Measurements from ENCODE around the gene PLIN3.

The PLIN3 gene

DNA sequence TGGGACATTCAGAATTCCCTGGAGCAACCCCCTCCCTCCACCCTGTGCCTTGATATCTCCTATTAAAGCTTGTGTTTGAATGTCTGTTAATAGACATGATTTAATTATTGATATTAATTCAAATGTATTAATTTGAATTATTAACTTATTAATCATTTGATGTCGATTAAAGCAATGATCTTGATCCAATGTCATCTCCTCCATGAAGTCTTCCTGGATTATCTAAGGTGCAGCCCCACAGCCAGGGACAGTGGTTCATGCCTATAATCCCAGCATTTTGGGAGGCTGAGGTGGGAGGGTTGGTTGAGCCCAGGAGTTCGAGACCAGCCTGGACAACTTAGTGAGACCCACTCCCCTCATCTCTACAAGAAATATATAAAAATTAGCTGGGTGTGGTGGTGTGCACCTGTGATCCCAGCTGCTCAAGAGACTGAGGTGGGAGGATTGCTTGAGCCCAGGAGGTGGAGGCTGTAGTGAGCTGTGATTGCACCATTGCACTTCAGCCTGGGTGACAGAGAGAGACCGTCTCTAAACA, 66.3 kb downstream of the PLIN3 start:
- no peak for TF ChIP-seq CSDC2 (CRISPR knock-in tag; IDR thresholded peaks at IDR 0.05)
- TF ChIP-seq, protein P1, sequence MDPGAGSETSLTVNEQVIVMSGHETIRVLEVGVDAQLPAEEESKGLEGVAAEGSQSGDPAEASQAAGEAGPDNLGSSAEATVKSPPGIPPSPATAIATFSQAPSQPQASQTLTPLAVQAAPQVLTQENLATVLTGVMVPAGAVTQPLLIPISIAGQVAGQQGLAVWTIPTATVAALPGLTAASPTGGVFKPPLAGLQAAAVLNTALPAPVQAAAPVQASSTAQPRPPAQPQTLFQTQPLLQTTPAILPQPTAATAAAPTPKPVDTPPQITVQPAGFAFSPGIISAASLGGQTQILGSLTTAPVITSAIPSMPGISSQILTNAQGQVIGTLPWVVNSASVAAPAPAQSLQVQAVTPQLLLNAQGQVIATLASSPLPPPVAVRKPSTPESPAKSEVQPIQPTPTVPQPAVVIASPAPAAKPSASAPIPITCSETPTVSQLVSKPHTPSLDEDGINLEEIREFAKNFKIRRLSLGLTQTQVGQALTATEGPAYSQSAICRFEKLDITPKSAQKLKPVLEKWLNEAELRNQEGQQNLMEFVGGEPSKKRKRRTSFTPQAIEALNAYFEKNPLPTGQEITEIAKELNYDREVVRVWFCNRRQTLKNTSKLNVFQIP (CRISPR knock-in tag; IDR thresholded peaks at IDR 0.05; ENCODE audit: borderline replicate concordance, low read depth) = no peak
- no peak for TF ChIP-seq ZNF8 (CRISPR knock-in tag; IDR thresholded peaks at IDR 0.05)
- no peak for TF ChIP-seq SNAI2 (CRISPR knock-in tag; IDR thresholded peaks at IDR 0.05)
- TF ChIP-seq, protein P2, sequence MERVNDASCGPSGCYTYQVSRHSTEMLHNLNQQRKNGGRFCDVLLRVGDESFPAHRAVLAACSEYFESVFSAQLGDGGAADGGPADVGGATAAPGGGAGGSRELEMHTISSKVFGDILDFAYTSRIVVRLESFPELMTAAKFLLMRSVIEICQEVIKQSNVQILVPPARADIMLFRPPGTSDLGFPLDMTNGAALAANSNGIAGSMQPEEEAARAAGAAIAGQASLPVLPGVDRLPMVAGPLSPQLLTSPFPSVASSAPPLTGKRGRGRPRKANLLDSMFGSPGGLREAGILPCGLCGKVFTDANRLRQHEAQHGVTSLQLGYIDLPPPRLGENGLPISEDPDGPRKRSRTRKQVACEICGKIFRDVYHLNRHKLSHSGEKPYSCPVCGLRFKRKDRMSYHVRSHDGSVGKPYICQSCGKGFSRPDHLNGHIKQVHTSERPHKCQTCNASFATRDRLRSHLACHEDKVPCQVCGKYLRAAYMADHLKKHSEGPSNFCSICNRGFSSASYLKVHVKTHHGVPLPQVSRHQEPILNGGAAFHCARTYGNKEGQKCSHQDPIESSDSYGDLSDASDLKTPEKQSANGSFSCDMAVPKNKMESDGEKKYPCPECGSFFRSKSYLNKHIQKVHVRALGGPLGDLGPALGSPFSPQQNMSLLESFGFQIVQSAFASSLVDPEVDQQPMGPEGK (CRISPR knock-in tag; IDR thresholded peaks at IDR 0.05; ENCODE audit: borderline replicate concordance) = no peak
- no peak for TF ChIP-seq OSR1 (CRISPR knock-in tag; IDR thresholded peaks at IDR 0.05)
- TF ChIP-seq, protein P3, sequence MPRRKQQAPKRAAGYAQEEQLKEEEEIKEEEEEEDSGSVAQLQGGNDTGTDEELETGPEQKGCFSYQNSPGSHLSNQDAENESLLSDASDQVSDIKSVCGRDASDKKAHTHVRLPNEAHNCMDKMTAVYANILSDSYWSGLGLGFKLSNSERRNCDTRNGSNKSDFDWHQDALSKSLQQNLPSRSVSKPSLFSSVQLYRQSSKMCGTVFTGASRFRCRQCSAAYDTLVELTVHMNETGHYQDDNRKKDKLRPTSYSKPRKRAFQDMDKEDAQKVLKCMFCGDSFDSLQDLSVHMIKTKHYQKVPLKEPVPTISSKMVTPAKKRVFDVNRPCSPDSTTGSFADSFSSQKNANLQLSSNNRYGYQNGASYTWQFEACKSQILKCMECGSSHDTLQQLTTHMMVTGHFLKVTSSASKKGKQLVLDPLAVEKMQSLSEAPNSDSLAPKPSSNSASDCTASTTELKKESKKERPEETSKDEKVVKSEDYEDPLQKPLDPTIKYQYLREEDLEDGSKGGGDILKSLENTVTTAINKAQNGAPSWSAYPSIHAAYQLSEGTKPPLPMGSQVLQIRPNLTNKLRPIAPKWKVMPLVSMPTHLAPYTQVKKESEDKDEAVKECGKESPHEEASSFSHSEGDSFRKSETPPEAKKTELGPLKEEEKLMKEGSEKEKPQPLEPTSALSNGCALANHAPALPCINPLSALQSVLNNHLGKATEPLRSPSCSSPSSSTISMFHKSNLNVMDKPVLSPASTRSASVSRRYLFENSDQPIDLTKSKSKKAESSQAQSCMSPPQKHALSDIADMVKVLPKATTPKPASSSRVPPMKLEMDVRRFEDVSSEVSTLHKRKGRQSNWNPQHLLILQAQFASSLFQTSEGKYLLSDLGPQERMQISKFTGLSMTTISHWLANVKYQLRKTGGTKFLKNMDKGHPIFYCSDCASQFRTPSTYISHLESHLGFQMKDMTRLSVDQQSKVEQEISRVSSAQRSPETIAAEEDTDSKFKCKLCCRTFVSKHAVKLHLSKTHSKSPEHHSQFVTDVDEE (CRISPR knock-in tag; IDR thresholded peaks at IDR 0.05) = no peak
- TF ChIP-seq PPARA (CRISPR knock-in tag; IDR thresholded peaks at IDR 0.05; ENCODE audit: borderline replicate concordance) = no peak
- TF ChIP-seq, protein P4, sequence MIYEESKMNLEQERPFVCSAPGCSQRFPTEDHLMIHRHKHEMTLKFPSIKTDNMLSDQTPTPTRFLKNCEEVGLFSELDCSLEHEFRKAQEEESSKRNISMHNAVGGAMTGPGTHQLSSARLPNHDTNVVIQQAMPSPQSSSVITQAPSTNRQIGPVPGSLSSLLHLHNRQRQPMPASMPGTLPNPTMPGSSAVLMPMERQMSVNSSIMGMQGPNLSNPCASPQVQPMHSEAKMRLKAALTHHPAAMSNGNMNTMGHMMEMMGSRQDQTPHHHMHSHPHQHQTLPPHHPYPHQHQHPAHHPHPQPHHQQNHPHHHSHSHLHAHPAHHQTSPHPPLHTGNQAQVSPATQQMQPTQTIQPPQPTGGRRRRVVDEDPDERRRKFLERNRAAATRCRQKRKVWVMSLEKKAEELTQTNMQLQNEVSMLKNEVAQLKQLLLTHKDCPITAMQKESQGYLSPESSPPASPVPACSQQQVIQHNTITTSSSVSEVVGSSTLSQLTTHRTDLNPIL (CRISPR knock-in tag; IDR thresholded peaks at IDR 0.05; ENCODE audit: low read depth) = no peak
- TF ChIP-seq TCF4 (CRISPR knock-in tag; IDR thresholded peaks at IDR 0.05; ENCODE audit: borderline replicate concordance) = no peak
- TF ChIP-seq RARB (CRISPR knock-in tag; IDR thresholded peaks at IDR 0.05) = no peak
- TF ChIP-seq BACH2 (CRISPR knock-in tag; IDR thresholded peaks at IDR 0.05; ENCODE audit: borderline replicate concordance) = no peak
- ATAC-seq = no peak

DNA sequence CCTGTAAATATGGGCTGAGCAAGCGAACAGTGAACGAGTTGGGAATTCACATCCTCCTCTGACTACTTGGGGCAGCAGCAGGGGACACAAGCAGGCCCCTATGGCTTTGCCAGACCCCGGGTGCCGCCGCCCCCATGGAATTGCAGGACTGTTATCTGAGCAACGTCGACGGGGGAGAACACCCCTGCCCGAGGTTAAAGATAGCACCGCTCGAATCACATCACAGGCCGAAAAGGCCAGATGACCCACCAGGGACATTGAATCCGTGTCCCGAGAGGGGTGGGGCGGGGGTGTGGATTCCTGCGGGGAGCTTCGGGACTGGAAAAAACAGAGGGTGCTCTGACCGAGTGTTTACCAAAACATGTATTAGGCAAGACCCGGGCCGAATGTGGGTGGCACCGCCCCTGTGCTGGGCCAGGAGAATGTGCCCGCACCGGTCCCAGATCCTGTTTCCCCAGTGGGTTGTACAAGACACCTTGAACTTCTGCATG, 66.8 kb downstream of the PLIN3 start:
- TF ChIP-seq GLIS3 (CRISPR knock-in tag; IDR thresholded peaks at IDR 0.05) = no peak
- TF ChIP-seq BACH2 (CRISPR knock-in tag; IDR thresholded peaks at IDR 0.05; ENCODE audit: borderline replicate concordance) = no peak
- TF ChIP-seq ESRRG (CRISPR knock-in tag; IDR thresholded peaks at IDR 0.05) = no peak
- no peak for TF ChIP-seq SNAI2 (CRISPR knock-in tag; IDR thresholded peaks at IDR 0.05)
- TF ChIP-seq ARNTL (CRISPR knock-in tag; IDR thresholded peaks at IDR 0.05; ENCODE audit: borderline replicate concordance, low read depth) = no peak
- no peak for TF ChIP-seq ZFP3 (CRISPR knock-in tag; IDR thresholded peaks at IDR 0.05)
- no peak for ATAC-seq

DNA sequence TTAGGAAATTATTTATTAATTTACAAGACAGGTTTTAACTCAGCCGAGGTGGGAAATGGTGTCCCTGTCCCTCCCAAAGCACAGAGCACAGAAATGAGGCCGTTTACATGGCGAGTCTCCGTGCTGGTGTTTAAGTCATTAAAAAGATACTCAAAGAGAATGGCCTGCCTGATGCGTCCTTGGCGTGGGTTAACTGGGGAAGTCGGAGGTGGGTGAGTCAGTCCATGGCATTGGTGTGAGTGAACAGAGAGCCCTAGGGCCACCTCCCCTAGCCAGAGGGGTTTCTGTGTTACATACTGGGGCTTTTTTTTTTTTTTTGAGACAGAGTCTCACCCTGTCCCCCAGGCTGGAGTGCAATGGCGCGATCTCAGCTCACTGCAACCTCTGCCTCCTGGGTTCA, 72.1 kb downstream of the PLIN3 start:
- TF ChIP-seq SNAI2 (CRISPR knock-in tag; IDR thresholded peaks at IDR 0.05) (no peak), BACH2 (CRISPR knock-in tag; IDR thresholded peaks at IDR 0.05; ENCODE audit: borderline replicate concordance) (no peak), ZC3H10 (CRISPR knock-in tag; IDR thresholded peaks at IDR 0.05) (no peak), ZNF8 (CRISPR knock-in tag; IDR thresholded peaks at IDR 0.05) (no peak)
- TF ChIP-seq, protein P3 (CRISPR knock-in tag; IDR thresholded peaks at IDR 0.05) = no peak

More for the DNA sequence above, 72.1 kb downstream of the PLIN3 start:
- ATAC-seq = no peak

Data from SK-N-SH treated with all-trans-retinoic acid at 6 μM for 48 hours (cell line).